Nasal cavity respiratory epithelium epithelial cell of viscerocranial mucosa (primary cell): ENCODE results near the gene CCDC121. TPM values are rescaled to one million over a fixed set of nuclear protein-coding genes. Genes with fewer than 3 reads are reported as not detected.

ENCODE experiments used
- total RNA-seq: library from RNA; depleted of rRNA; stranded (reverse); fragments of >200 nt; gene quantifications from 2 replicates; pipeline ENCODE4 v1.2.3, GENCODE V29; 2014

CCDC121 gene
- 0.68 and 1.2 TPM in 2 replicates for total RNA-seq

DNA sequence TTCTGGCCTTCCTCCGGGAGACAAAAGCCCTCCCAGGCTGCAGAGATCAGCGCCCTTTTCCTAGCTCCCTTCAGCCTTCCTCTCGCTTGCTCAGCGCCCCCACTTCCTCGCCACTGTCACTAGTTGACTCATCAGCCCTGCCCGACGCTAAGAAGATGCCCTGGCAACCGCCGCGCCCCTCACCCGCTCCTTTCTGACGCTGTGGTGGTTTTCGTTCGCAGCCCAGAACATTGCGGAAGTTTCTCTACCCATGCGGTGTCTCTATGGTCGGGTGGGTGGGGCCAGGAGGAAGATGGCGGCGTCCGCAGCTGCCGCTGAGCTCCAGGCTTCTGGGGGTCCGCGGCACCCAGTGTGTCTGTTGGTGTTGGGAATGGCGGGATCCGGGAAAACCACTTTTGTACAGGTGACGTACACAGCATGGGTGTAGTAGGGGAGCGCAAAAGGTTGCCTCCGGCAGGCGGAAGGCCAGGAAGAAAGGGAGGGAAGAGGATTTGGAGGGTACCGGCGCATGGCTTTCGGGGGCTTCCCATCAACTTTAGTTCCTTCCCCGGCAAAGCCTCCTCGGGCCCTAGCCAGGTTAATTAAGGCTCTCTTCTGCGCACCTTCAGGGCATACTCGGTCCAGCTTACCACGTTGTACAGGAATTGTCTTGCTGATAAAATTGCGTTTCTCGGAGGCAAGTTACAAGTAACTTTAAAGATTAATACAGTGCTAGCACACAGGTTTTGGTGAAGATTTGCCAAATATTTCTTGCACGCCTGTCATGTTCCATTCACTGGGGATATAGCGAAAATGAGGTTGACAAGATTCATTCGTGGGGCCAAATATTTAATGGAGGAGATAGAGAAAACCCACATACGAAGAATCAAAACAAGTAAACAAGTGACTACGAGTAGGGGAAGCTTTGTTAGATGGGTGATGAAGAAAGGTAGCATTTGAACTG lies at the start of gene CCDC121, which contains the start of gene GPN1:
Gene CCDC121, minus strand, starts transcription at position 246 of the 943 bp plus-strand sequence. CDS start 1,213 bp downstream, outside the sequence.
Gene GPN1, plus strand, starts transcription at position 284 of the 943 bp plus-strand sequence. Its CDS starts 9 bp downstream, at position 293.

GRCh38 chr2:27663285-27664153 lies 34.7 kb upstream of the CCDC121 start, which contains the start of the genes SLC4A1AP and SUPT7L:
SLC4A1AP (plus strand) TSS chr2:27663889; CDS start chr2:27663915, 26 bp downstream.
SUPT7L (minus strand) TSS chr2:27663614; CDS start chr2:27662192, 1,422 bp downstream.

GRCh38 chr2:27582695-27583389 lies 46.0 kb downstream of the CCDC121 start, which contains the start of gene ZNF512:
ZNF512 (plus strand) TSS chr2:27583042; CDS start chr2:27583113, 71 bp downstream.

Other genes starting within 250 kb of the CCDC121 start
- 11.9 and 12.6 TPM in 2 replicates for gene ZNF513, start 248.3 kb downstream of the CCDC121 start, total RNA-seq
- 115 and 118 TPM in 2 replicates for gene PPM1G, start 219.4 kb downstream of the CCDC121 start, total RNA-seq
- gene NRBP1, start 200.4 kb downstream of the CCDC121 start, total RNA-seq, result 103 and 125 TPM in 2 replicates
- gene KRTCAP3, start 186.6 kb downstream of the CCDC121 start, total RNA-seq, result 13.3 and 13.9 TPM in 2 replicates
- gene IFT172, start 139.3 kb downstream of the CCDC121 start, total RNA-seq, result 5.1 and 11.4 TPM in 2 replicates
- 2.8 and 6.8 TPM in 2 replicates for gene FNDC4, start 133.8 kb downstream of the CCDC121 start, total RNA-seq
- under 0.01 TPM in 1 of 2 replicates, not detected in the other for gene GCKR, start 132.2 kb downstream of the CCDC121 start, total RNA-seq
- 3.8 and 11.0 TPM in 2 replicates for gene ZNF512, start 46.0 kb downstream of the CCDC121 start, total RNA-seq
- gene GPN1, start within 50 bp of the CCDC121 start, total RNA-seq, result 40.2 and 40.3 TPM in 2 replicates
- 14.7 and 18.9 TPM in 2 replicates for gene SUPT7L, start 34.6 kb upstream of the CCDC121 start, total RNA-seq
- gene SLC4A1AP, start 34.9 kb upstream of the CCDC121 start, total RNA-seq, result 34.1 and 40.3 TPM in 2 replicates
- gene MRPL33, start 142.7 kb upstream of the CCDC121 start, total RNA-seq, result 26.3 and 58.6 TPM in 2 replicates